Stromal cell of bone marrow (primary cell): ENCODE data around the gene COX4I1.

Experiments used
- DNase-seq: peaks from one replicate; pipeline ENCODE4 v3.0.0-alpha.2; 2012; ENCODE audit warnings: low read depth

COX4I1 gene

GRCh38 chr16:85767531-85767930 lies 32.0 kb upstream of the COX4I1 start:
- DNase-seq = peak; percentile 85

- no peak for DNase-seq
These were observed 31.3 kb upstream of the COX4I1 start for GRCh38 chr16:85768199-85768598.

GRCh38 chr16:85770741-85771140 lies 28.8 kb upstream of the COX4I1 start:
- DNase-seq = no peak

GRCh38 chr16:85773044-85773443 lies 26.5 kb upstream of the COX4I1 start:
- no peak for DNase-seq

GRCh38 chr16:85774136-85774535 lies 25.4 kb upstream of the COX4I1 start:
- no peak for DNase-seq

- no peak for DNase-seq
These were observed 24.7 kb upstream of the COX4I1 start for GRCh38 chr16:85774811-85775210.

GRCh38 chr16:85777583-85778310 lies 21.7 kb upstream of the COX4I1 start:
- no peak for DNase-seq

- DNase-seq = no peak
These were observed 20.6 kb upstream of the COX4I1 start for GRCh38 chr16:85778873-85779272.

- no peak for DNase-seq
These were observed 19.2 kb upstream of the COX4I1 start for GRCh38 chr16:85780281-85780680.

- no peak for DNase-seq
These were observed 18.3 kb upstream of the COX4I1 start for GRCh38 chr16:85781156-85781555.

- DNase-seq = no peak
These were observed 17.7 kb upstream of the COX4I1 start for GRCh38 chr16:85781695-85782370.

GRCh38 chr16:85782451-85782850 lies 17.0 kb upstream of the COX4I1 start:
- DNase-seq = no peak

- DNase-seq = no peak
These were observed 16.1 kb upstream of the COX4I1 start for GRCh38 chr16:85783441-85783840.

- no peak for DNase-seq
These were observed 14.7 kb upstream of the COX4I1 start for GRCh38 chr16:85784813-85785212.

GRCh38 chr16:85785927-85786326 lies 13.6 kb upstream of the COX4I1 start:
- no peak for DNase-seq

GRCh38 chr16:85788819-85789218 lies 10.7 kb upstream of the COX4I1 start:
- DNase-seq = no peak

GRCh38 chr16:85789773-85790172 lies 9.7 kb upstream of the COX4I1 start:
- DNase-seq = no peak

GRCh38 chr16:85793662-85794298 lies 5.7 kb upstream of the COX4I1 start:
- no peak for DNase-seq

GRCh38 chr16:85794696-85795095 lies 4.8 kb upstream of the COX4I1 start:
- no peak for DNase-seq

GRCh38 chr16:85796152-85796551 lies 3.3 kb upstream of the COX4I1 start:
- no peak for DNase-seq

GRCh38 chr16:85796599-85796998 lies 2.9 kb upstream of the COX4I1 start:
- no peak for DNase-seq

- DNase-seq = no peak
These were observed 1.2 kb upstream of the COX4I1 start for GRCh38 chr16:85798283-85798776.

- no peak for DNase-seq
These were observed 496 bp upstream of the COX4I1 start for GRCh38 chr16:85798901-85799496.
